ENCODE results near the gene NOL4L. TPM values are rescaled to one million over a fixed set of nuclear protein-coding genes. Genes with fewer than 3 reads are reported as not detected.
A peak's percentile ranks its signal among the peaks of the same experiment; 100 is the strongest.

Gene NOL4L
- total and polyA plus RNA-seq, 2 experiments from 2014 or later, result 35.6 to 42.9 TPM

DNA sequence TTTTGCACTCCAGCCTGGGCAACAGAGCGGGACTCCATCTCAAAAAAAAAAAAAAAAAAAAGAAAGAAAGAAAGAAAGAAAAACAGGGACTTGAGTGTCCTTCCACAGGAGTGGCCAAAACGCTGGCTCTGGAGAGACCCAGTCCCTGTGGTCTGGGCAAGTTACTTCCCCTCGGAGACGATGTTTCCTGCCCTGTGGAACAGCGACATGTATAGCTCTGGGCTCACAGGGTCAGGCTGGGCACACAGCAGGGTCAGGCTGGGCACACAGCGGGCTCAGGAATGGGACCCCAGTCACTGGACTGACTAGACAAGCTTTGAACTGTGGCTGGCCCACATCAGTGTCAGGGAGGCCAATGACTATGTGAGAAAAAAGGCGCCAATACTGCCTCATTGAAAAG, 116.3 kb downstream of the NOL4L start:
- Histone ChIP-seq H2AFZ (no peak overlapping the region), H3K4me3 (no peak overlapping the region), H3K27ac (peak overlapping the region; percentile 44), H3K4me2 (no peak overlapping the region), H3K36me3 (replicated peaks; ENCODE audit: insufficient read depth, low read depth) (no peaks in the 10 kb centered on the region), H3K27me3 (no peaks in the 10 kb centered on the region), H3K4me1 (ENCODE audit: insufficient read depth) (peaks cover 88% of the 10 kb centered on the region), H3K9me3 (ENCODE audit: low read depth) (no peaks in the 10 kb centered on the region), H3K79me2 (peaks cover 96% of the 10 kb centered on the region), H4K20me1 (ENCODE audit: insufficient read depth, poor library complexity, severe bottlenecking) (peaks cover 84% of the 10 kb centered on the region), H3K9me2 (replicated peaks; ENCODE audit: insufficient read depth) (no peaks in the 10 kb centered on the region)
- no peak for DNase-seq (ENCODE audit: low spot score)
- WGBS (ENCODE audit: low lambda C conversion rate, missing lambda C conversion rate), result 94% methylated on average over 7 of the region's 7 CpGs
- TF ChIP-seq EZH2phosphoT487 (IDR thresholded peaks at IDR 0.05; ENCODE audit: low read depth, severe bottlenecking, unreplicated experiment), result no peak
- no peak for TF ChIP-seq EZH2 (IDR thresholded peaks at IDR 0.05; ENCODE audit: borderline replicate concordance)
- TF ChIP-seq, protein P1, sequence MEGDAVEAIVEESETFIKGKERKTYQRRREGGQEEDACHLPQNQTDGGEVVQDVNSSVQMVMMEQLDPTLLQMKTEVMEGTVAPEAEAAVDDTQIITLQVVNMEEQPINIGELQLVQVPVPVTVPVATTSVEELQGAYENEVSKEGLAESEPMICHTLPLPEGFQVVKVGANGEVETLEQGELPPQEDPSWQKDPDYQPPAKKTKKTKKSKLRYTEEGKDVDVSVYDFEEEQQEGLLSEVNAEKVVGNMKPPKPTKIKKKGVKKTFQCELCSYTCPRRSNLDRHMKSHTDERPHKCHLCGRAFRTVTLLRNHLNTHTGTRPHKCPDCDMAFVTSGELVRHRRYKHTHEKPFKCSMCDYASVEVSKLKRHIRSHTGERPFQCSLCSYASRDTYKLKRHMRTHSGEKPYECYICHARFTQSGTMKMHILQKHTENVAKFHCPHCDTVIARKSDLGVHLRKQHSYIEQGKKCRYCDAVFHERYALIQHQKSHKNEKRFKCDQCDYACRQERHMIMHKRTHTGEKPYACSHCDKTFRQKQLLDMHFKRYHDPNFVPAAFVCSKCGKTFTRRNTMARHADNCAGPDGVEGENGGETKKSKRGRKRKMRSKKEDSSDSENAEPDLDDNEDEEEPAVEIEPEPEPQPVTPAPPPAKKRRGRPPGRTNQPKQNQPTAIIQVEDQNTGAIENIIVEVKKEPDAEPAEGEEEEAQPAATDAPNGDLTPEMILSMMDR (IDR thresholded peaks at IDR 0.05; ENCODE audit: poor library complexity), result no peak

DNA sequence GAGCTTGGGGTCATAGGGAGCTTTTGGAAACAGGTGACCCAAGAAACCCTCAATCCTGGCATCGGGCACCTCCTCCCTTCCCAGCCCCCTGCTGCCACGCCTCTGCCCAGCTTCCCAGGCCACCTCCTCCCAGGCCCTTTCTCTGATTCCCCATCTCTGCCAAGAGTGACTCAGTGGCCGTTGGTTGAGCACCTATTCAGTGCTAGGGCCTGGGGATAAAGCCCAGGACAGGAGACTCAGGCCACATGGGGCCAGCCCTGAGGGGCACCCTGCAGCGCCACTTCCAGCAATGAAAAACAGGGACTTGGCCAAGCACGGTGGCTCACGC, 116.9 kb downstream of the NOL4L start:
- DNase-seq (ENCODE audit: low spot score), result no peak
- TF ChIP-seq EZH2phosphoT487 (IDR thresholded peaks at IDR 0.05; ENCODE audit: low read depth, severe bottlenecking, unreplicated experiment), result no peak
- no peak for TF ChIP-seq EZH2 (IDR thresholded peaks at IDR 0.05; ENCODE audit: borderline replicate concordance)
- TF ChIP-seq, protein P1 (IDR thresholded peaks at IDR 0.05; ENCODE audit: poor library complexity), result no peak
- H4K20me1 ChIP-seq (ENCODE audit: insufficient read depth, poor library complexity, severe bottlenecking), result peaks cover 88% of the 10 kb centered on the region
- H3K79me2 ChIP-seq, result peaks cover 96% of the 10 kb centered on the region
- no peak overlapping the region for H3K4me2 ChIP-seq
- peak overlapping the region; percentile 91 for H3K27ac ChIP-seq
- no peak overlapping the region for H2AFZ ChIP-seq
- no peaks in the 10 kb centered on the region for H3K9me3 ChIP-seq (ENCODE audit: low read depth)
- WGBS (ENCODE audit: low lambda C conversion rate, missing lambda C conversion rate), result 95% methylated on average over 6 of the region's 6 CpGs
- H3K36me3 ChIP-seq (replicated peaks; ENCODE audit: insufficient read depth, low read depth), result no peaks in the 10 kb centered on the region
- peaks cover 88% of the 10 kb centered on the region for H3K4me1 ChIP-seq (ENCODE audit: insufficient read depth)
- no peak overlapping the region for H3K4me3 ChIP-seq
- H3K27me3 ChIP-seq, result no peaks in the 10 kb centered on the region
- no peaks in the 10 kb centered on the region for H3K9me2 ChIP-seq (replicated peaks; ENCODE audit: insufficient read depth)

DNA sequence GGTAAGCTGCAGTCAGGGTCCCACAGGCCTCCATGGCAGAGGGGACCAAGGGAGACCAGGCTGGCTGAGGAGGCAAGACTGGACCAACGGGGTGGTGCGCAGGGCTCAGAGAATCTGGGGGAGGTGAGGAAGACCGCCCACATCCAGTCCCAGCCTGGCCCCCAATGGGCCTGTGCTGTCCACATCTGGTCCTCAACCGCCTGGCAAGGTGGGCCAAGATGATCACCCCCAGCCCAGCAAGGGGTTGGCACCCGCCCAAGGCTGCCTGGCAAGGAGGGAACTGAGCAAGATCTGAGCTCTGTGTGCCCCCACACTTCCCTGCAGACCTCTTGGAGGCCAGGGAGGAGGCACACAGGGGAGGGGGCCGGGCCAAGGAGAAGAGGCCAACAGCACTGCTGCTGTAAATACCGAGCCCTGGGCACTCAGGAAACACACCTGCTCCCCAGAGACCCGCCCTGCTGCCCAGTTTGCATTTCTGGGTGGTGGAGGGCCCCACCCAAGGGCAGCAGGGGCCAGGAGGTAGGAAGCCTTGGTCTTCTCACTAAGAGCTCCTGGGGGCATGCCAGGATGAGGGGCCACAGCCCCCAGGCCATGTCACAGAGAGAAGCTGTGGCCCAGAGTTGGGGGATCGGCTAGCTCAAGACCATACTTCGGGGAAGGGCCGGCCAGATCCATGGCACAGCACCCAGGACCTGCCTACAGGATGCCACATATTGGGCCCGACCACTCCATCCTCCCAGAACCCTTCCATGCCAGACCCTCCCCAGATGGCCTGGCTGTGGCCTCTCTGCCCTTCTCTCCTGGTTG, 117.4 kb downstream of the NOL4L start:
- H3K4me1 ChIP-seq (ENCODE audit: insufficient read depth), result peaks cover 88% of the 10 kb centered on the region
- no peak overlapping the region for H2AFZ ChIP-seq
- 97% methylated on average over 12 of the region's 12 CpGs for WGBS (ENCODE audit: low lambda C conversion rate, missing lambda C conversion rate)
- DNase-seq (ENCODE audit: low spot score), result no peak
- peak overlapping the region; percentile 23 for H3K4me2 ChIP-seq
- peaks cover 96% of the 10 kb centered on the region for H3K79me2 ChIP-seq
- peaks cover 89% of the 10 kb centered on the region for H4K20me1 ChIP-seq (ENCODE audit: insufficient read depth, poor library complexity, severe bottlenecking)
- H3K27ac ChIP-seq, result peak overlapping the region; percentile 91
- TF ChIP-seq EZH2 (IDR thresholded peaks at IDR 0.05; ENCODE audit: borderline replicate concordance) (no peak), EZH2phosphoT487 (IDR thresholded peaks at IDR 0.05; ENCODE audit: low read depth, severe bottlenecking, unreplicated experiment) (no peak)
- TF ChIP-seq, protein P1 (IDR thresholded peaks at IDR 0.05; ENCODE audit: poor library complexity), result no peak
- no peaks in the 10 kb centered on the region for H3K27me3 ChIP-seq
- no peak overlapping the region for H3K4me3 ChIP-seq
- H3K36me3 ChIP-seq (replicated peaks; ENCODE audit: insufficient read depth, low read depth), result no peaks in the 10 kb centered on the region
- no peaks in the 10 kb centered on the region for H3K9me3 ChIP-seq (ENCODE audit: low read depth)
- H3K9me2 ChIP-seq (replicated peaks; ENCODE audit: insufficient read depth), result no peaks in the 10 kb centered on the region
